SU-DHL-6 (cell line): Measurements from ENCODE around the gene GPR26.

Experiments
- H2AFZ ChIP-seq: fragments of 200-600 bp; sonication (generic); 2 replicates; pipeline ENCODE4 v1.6.1; 2014; ENCODE audit warnings: low read depth, mild to moderate bottlenecking, moderate library complexity, mixed read lengths, antibody characterized with exemption, low read length; ENCODE audit not compliant: severe bottlenecking
- H3F3A ChIP-seq: fragments of 200-600 bp; shearing (Covaris generic); 2 replicates; pipeline ENCODE4 v1.6.0; 2016; ENCODE audit warnings: antibody characterized with exemption, mild to moderate bottlenecking; ENCODE audit not compliant: insufficient read depth
- H3K27ac ChIP-seq: fragments of 200-600 bp; sonication (generic); 2 replicates; pipeline ENCODE4 v1.5.1; 2016; ENCODE audit warnings: low read depth, mild to moderate bottlenecking, low read length, moderate library complexity, mixed read lengths
- H3K27me3 ChIP-seq: fragments of 200-600 bp; sonication (generic), shearing (Covaris generic); 2 replicates; pipeline ENCODE4 v1.6.0; 2014; ENCODE audit warnings: mild to moderate bottlenecking, low read length
- H3K36me3 ChIP-seq: fragments of 200-600 bp; sonication (generic); 2 replicates; pipeline ENCODE4 v1.6.1; 2014; ENCODE audit warnings: mild to moderate bottlenecking, low read length, mixed read lengths
- H3K4me2 ChIP-seq: fragments of 300-600, 200-600 bp; shearing (Covaris generic), sonication (generic); 2 replicates; pipeline ENCODE4 v1.6.0; 2014; ENCODE audit warnings: low read length, low read depth, mild to moderate bottlenecking; ENCODE audit not compliant: poor library complexity, severe bottlenecking
- H3K4me3 ChIP-seq: fragments of 200-600 bp; sonication (generic); 2 replicates; pipeline ENCODE4 v1.5.1; 2014; ENCODE audit warnings: antibody characterized with exemption, low read length, mild to moderate bottlenecking, mixed read lengths; ENCODE audit not compliant: insufficient read depth, poor library complexity, severe bottlenecking
- H3K79me2 ChIP-seq: fragments of 200-600 bp; sonication (generic); 2 replicates; pipeline ENCODE4 v1.6.1; 2014; ENCODE audit warnings: mild to moderate bottlenecking, low read length, moderate library complexity; ENCODE audit not compliant: insufficient read depth
- H3K9ac ChIP-seq: fragments of 200-600 bp; sonication (generic); 2 replicates; pipeline ENCODE4 v1.7.0; 2014; ENCODE audit warnings: mild to moderate bottlenecking, low read length
- H3K9me2 ChIP-seq: fragments of 200-600 bp; sonication (generic); replicated peaks from 2 replicates; pipeline ENCODE4 v1.6.1; 2014; ENCODE audit warnings: low read length; ENCODE audit not compliant: insufficient read depth
- H3K9me3 ChIP-seq: fragments of 200-600 bp; sonication (generic); 2 replicates; pipeline ENCODE4 v1.6.1; 2014; ENCODE audit warnings: low read length, mixed read lengths; ENCODE audit not compliant: insufficient read depth
- H4K20me1 ChIP-seq: fragments of 200-600 bp; sonication (generic); 2 replicates; pipeline ENCODE4 v1.6.1; 2014; ENCODE audit warnings: low read depth, mild to moderate bottlenecking, antibody characterized with exemption, low read length, moderate library complexity, mixed read lengths
- EZH2phosphoT487 ChIP-seq: fragments of 200-600 bp; sonication (generic), shearing (Covaris generic); conservative IDR thresholded peaks from 2 replicates; pipeline ENCODE4 v1.6.1; 2018; ENCODE audit warnings: mild to moderate bottlenecking, antibody characterized with exemption, low read length, moderate library complexity, mixed read lengths
- TF ChIP-seq, protein P1 (sequence below): fragments of 200-600 bp; sonication (generic); IDR thresholded peaks from one replicate; pipeline ENCODE4 v1.5.1; 2017; ENCODE audit warnings: antibody characterized with exemption, mild to moderate bottlenecking, low read length, moderate library complexity; ENCODE audit not compliant: insufficient read depth, poor library complexity, severe bottlenecking

GPR26 gene

DNA sequence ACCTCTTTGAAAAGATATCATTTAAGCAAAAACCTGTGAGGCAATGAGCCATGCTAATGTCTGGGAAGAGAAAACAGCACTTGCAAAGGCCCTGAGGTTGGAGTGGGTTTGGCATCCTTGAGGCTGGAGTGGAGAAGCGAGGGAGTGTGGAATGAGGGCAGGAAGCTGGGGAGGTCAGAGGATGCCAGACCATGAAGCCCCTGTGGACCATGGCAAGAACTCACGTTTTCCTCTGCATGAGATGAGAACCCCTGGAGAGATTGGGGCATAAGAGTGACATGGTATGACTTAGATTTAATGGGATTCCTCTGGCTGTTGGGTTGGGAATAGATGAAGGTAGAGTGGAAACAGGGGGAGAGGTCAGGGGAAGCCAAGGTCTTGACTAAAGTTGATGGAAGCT lies 49.4 kb downstream of the GPR26 start:
- no peak overlapping the region for H3K9ac ChIP-seq
- H3F3A ChIP-seq: no peaks in the 10 kb centered on the region

DNA sequence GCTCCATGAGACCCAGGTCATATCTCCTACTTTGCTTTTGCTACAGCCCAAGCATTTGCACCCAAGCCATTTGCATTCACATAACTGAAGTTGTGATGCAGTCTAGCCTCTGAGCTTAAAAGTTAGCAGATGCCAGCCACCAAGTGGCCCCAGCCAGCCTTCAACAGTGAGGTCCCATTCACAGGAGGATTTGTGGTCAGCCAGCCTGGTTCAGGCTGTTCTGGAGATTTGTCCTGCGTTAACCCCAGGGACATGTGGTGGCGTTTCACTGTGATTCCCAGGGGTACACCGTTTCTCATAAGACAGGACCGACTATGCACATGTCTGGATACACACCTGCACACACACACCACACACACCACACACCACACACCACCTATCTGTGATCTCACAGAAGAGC lies 51.2 kb downstream of the GPR26 start:
- TF ChIP-seq, protein P1, sequence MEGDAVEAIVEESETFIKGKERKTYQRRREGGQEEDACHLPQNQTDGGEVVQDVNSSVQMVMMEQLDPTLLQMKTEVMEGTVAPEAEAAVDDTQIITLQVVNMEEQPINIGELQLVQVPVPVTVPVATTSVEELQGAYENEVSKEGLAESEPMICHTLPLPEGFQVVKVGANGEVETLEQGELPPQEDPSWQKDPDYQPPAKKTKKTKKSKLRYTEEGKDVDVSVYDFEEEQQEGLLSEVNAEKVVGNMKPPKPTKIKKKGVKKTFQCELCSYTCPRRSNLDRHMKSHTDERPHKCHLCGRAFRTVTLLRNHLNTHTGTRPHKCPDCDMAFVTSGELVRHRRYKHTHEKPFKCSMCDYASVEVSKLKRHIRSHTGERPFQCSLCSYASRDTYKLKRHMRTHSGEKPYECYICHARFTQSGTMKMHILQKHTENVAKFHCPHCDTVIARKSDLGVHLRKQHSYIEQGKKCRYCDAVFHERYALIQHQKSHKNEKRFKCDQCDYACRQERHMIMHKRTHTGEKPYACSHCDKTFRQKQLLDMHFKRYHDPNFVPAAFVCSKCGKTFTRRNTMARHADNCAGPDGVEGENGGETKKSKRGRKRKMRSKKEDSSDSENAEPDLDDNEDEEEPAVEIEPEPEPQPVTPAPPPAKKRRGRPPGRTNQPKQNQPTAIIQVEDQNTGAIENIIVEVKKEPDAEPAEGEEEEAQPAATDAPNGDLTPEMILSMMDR: no peak
- TF ChIP-seq EZH2phosphoT487: no peak
- H3K9me3 ChIP-seq: no peaks in the 10 kb centered on the region
- no peak overlapping the region for H3K4me3 ChIP-seq
- H3F3A ChIP-seq: no peaks in the 10 kb centered on the region
- H3K79me2 ChIP-seq: no peaks in the 10 kb centered on the region
- no peaks in the 10 kb centered on the region for H3K36me3 ChIP-seq
- no peak overlapping the region for H3K4me2 ChIP-seq
- no peaks in the 10 kb centered on the region for H3K9me2 ChIP-seq
- no peaks in the 10 kb centered on the region for H4K20me1 ChIP-seq
- H2AFZ ChIP-seq: no peak overlapping the region
- no peak overlapping the region for H3K9ac ChIP-seq
- no peak overlapping the region for H3K27ac ChIP-seq
- no peaks in the 10 kb centered on the region for H3K27me3 ChIP-seq

More for the DNA sequence above, 49.4 kb downstream of the GPR26 start:
- no peaks in the 10 kb centered on the region for H3K27me3 ChIP-seq
- H3K36me3 ChIP-seq: no peaks in the 10 kb centered on the region
- H3K9me3 ChIP-seq: no peaks in the 10 kb centered on the region
- H3K79me2 ChIP-seq: no peaks in the 10 kb centered on the region
- H2AFZ ChIP-seq: no peak overlapping the region
- H3K27ac ChIP-seq: no peak overlapping the region
- H4K20me1 ChIP-seq: no peaks in the 10 kb centered on the region
- H3K4me3 ChIP-seq: no peak overlapping the region
- H3K4me2 ChIP-seq: no peak overlapping the region
- TF ChIP-seq, protein P1: no peak
- TF ChIP-seq EZH2phosphoT487: no peak
- H3K9me2 ChIP-seq: no peaks in the 10 kb centered on the region

DNA sequence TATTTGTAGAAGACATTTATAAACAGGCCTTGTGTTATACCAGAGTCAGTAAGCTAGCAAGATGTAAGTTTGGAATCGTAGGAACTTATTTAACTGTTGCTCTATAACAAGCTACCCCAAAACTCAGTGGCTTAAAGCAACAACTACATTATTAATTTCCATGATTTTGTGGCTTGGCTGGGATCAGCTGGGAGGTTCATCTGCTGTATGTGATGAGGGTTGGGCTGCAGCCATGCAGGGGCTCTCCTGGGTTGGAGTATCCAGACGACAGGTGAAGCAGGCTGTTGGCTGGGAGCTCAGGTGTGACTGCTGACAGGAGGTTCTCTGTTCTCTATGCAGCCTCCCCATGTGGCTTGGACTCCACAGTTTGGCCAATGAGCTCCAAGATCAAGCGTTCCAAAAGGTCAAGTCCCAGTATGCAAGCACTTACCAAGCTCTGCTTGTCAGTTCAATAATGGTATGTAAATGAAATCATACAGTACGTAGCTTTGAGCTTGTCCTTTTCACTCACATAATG lies 52.4 kb downstream of the GPR26 start:
- Histone ChIP-seq H3K4me3 (no peak overlapping the region), H3K9me2 (no peaks in the 10 kb centered on the region), H2AFZ (no peak overlapping the region), H3K4me2 (no peak overlapping the region), H3K9me3 (no peaks in the 10 kb centered on the region), H4K20me1 (no peaks in the 10 kb centered on the region), H3K36me3 (no peaks in the 10 kb centered on the region), H3F3A (no peaks in the 10 kb centered on the region), H3K9ac (no peak overlapping the region), H3K27ac (no peak overlapping the region), H3K79me2 (no peaks in the 10 kb centered on the region), H3K27me3 (no peaks in the 10 kb centered on the region)
- TF ChIP-seq EZH2phosphoT487: no peak
- TF ChIP-seq, protein P1: no peak
